ENCODE results near the gene MTARC2.
"Not testable (repeated sequence)": the region's sequence is repeated elsewhere in the genome, so short reads cannot be mapped to it uniquely, and the experiment has no call there.

MTARC2 gene

DNA sequence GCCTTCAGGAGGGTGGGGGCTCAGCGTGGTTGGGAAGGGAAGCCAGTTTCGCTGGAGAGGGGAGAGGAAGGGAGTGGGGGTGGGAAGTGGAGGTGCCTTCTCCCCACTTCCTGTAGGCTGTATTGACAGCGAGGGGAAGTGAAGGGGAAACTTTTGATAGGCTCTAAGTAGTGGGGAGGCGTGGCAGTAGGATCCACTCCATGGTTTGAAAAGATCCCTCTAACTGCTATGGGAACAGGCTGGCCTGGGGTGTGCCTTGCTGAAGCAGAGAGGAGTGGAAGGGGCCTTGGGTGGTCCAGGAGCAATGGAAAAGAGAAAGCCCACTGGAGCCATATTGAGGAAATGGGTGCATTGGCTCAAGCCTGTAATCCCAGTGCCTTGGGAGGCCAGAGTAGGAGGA, 37.8 kb upstream of the MTARC2 start:
- H3K36me3 ChIP-seq (ENCODE audit: control insufficient read depth in 1 of 2, insufficient read depth in 2 of 2, low read length in 2 of 2) = no peaks in the 10 kb centered on the region
- H4K8ac ChIP-seq (ENCODE audit: low read depth, low read length) = no peak overlapping the region
- no peak overlapping the region for H3K14ac ChIP-seq (ENCODE audit: low read length)
- H3K4ac ChIP-seq (ENCODE audit: low read depth, low read length) = no peak overlapping the region
- no peak overlapping the region for H4K91ac ChIP-seq (ENCODE audit: low read depth, low read length)
- no peak overlapping the region for H3K4me3 ChIP-seq (ENCODE audit: low read depth, low read length)
- no peak overlapping the region for H2AFZ ChIP-seq (ENCODE audit: insufficient read depth, low read length, poor library complexity)
- H4K12ac ChIP-seq (ENCODE audit: low read depth, low read length) = no peak overlapping the region
- H2AK5ac ChIP-seq (ENCODE audit: low read length) = no peak overlapping the region
- no peak overlapping the region for H3K23ac ChIP-seq (ENCODE audit: low read length)
- H3K4me2 ChIP-seq (ENCODE audit: low read length) = no peak overlapping the region
- no peak overlapping the region for H3K9ac ChIP-seq (ENCODE audit: low read length)
- H3K27ac ChIP-seq (ENCODE audit: low read depth, low read length) = no peak overlapping the region
- H3K9me3 ChIP-seq (ENCODE audit: insufficient read depth, low read depth, low read length) = peaks cover 2% of the 10 kb centered on the region
- no peaks in the 10 kb centered on the region for H3K4me1 ChIP-seq (ENCODE audit: control insufficient read depth in 1 of 2, insufficient read depth in 2 of 2, low read length in 2 of 2)
- H3K79me1 ChIP-seq (ENCODE audit: low read length) = no peaks in the 10 kb centered on the region
- H2BK5ac ChIP-seq (ENCODE audit: low read depth, low read length, poor library complexity) = no peak overlapping the region
- WGBS (ENCODE audit: extremely low coverage, insufficient coverage, insufficient read length) = no CpG with 5 or more reads among the region's 4 CpGs
- H3K79me2 ChIP-seq (ENCODE audit: control insufficient read depth, insufficient read depth, low read length, poor library complexity) = no peaks in the 10 kb centered on the region
- no peak overlapping the region for H2BK12ac ChIP-seq (ENCODE audit: low read length)
- no peak for DNase-seq
- no peak overlapping the region for H2BK120ac ChIP-seq (ENCODE audit: insufficient read depth, low read length, poor library complexity)
- no peak overlapping the region for H3K18ac ChIP-seq (ENCODE audit: low read length)
- no peaks in the 10 kb centered on the region for H3K27me3 ChIP-seq (ENCODE audit: insufficient read depth, low read length)

DNA sequence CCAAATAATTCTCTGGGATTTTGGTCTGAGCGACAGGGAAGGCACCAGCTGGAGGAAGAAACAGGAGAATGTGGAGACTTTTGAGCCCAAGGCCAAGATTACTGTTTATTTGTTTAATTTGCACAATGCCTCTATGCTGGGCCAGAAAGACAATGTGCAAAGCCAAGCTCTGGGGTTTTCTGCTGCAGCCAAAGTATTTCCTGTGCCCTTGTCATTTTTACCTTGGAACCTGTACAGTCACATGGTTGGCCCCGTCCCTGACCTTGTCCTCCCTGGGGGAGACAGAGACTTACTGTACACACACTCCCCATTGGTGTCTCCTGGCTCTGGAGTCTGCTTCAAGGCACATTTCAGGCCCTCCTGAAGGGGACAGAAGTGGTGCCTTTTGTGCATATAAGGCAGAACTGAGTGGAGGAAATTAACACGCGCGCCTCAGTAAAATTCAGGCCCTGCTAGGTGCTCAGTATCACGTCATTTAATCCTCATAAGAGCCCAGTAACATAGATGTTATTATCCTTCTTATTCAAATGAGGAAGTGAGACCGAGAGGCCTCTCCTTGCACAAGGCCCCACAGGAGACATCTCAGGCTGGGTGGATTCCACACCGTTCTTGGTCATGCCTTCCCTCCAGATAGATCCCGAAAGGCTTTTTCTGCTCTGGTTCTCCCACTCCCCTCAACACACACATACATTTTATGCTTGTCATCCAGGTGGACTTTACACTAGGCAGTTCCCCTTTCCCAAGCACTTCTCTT, 36.9 kb upstream of the MTARC2 start:
- Histone ChIP-seq H4K12ac (ENCODE audit: low read depth, low read length) (no peak overlapping the region), H3K79me2 (ENCODE audit: control insufficient read depth, insufficient read depth, low read length, poor library complexity) (no peaks in the 10 kb centered on the region), H3K4ac (ENCODE audit: low read depth, low read length) (no peak overlapping the region), H3K9ac (ENCODE audit: low read length) (no peak overlapping the region), H3K27me3 (ENCODE audit: insufficient read depth, low read length) (no peaks in the 10 kb centered on the region), H3K14ac (ENCODE audit: low read length) (no peak overlapping the region), H3K4me3 (ENCODE audit: low read depth, low read length) (no peak overlapping the region), H2AFZ (ENCODE audit: insufficient read depth, low read length, poor library complexity) (no peak overlapping the region), H3K4me1 (ENCODE audit: control insufficient read depth in 1 of 2, insufficient read depth in 2 of 2, low read length in 2 of 2) (no peaks in the 10 kb centered on the region), H4K91ac (ENCODE audit: low read depth, low read length) (no peak overlapping the region), H3K23ac (ENCODE audit: low read length) (no peak overlapping the region), H3K79me1 (ENCODE audit: low read length) (no peaks in the 10 kb centered on the region), H3K4me2 (ENCODE audit: low read length) (no peak overlapping the region), H3K18ac (ENCODE audit: low read length) (no peak overlapping the region), H3K27ac (ENCODE audit: low read depth, low read length) (no peak overlapping the region), H2AK5ac (ENCODE audit: low read length) (no peak overlapping the region), H3K9me3 (ENCODE audit: insufficient read depth, low read depth, low read length) (peaks cover 2% of the 10 kb centered on the region), H2BK12ac (ENCODE audit: low read length) (no peak overlapping the region), H4K8ac (ENCODE audit: low read depth, low read length) (no peak overlapping the region), H3K36me3 (ENCODE audit: control insufficient read depth in 1 of 2, insufficient read depth in 2 of 2, low read length in 2 of 2) (no peaks in the 10 kb centered on the region), H2BK120ac (ENCODE audit: insufficient read depth, low read length, poor library complexity) (no peak overlapping the region), H2BK5ac (ENCODE audit: low read depth, low read length, poor library complexity) (no peak overlapping the region)
- DNase-seq = no peak
- no CpG with 5 or more reads among the region's 9 CpGs for WGBS (ENCODE audit: extremely low coverage, insufficient coverage, insufficient read length)

DNA sequence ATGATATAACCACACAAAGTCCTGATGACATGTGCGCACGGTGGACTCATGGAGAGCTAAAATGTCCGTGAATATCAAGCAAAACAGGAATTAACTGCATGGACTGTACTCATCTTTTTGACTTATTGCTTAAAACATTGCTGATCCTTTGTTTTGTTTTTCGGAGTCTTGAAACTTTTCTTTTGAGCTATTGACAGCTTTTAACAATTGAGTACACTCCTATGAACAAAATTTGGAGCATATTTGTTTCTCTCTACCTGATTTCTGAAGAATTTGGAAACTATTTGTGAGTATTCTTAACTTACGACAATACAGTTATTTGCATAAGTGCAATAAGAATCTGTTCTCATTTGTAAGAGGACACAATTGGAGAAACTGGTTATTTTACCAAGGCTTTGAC, 32.1 kb upstream of the MTARC2 start:
- not testable (repeated sequence) for H2BK12ac ChIP-seq (ENCODE audit: low read length)

DNA sequence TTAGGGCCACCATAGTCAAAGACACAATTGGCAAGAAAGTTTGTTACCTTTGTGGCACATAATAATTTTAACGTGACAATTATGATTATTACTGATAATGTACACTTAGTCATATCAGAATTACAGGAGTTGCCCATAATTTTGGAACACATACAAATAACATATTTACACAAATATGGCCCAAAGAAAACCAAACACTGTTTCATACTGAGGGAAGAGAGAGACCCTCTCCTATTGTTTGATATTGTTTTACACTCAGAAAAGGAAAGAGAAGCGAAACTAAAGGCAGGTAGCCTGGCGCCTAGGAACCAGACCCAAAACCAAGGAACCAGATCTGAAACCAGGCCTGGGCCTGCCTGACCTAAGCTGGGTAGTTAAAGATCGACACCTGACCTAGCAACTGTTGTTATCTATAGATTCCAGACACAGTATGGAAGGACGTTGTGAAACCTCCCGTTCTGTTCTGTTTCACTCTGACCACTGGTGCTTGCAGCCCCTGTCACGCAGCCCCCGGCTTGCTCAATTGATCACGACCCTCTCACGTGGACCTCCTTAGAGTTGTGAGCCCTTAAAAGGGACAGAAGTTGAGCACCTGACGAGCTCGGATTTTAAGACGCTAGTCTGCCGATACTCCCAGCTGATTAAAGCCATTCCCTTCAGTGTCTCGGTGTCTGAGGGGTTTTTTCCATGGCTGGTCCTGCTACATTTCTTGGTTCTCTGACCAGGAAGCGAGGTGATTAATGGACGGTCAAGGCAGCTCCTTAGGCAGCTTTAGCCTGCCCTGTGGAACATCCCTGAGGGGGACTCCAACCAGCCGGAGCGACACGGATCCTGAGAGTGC, 30.1 kb upstream of the MTARC2 start:
- peaks cover 4% of the 10 kb centered on the region for H3K79me1 ChIP-seq (ENCODE audit: low read length)
- peak overlapping the region; percentile 67 for H4K8ac ChIP-seq (ENCODE audit: low read depth, low read length)
- H3K9me3 ChIP-seq (ENCODE audit: insufficient read depth, low read depth, low read length) = no peaks in the 10 kb centered on the region
- peak overlapping the region; percentile 79 for H2BK120ac ChIP-seq (ENCODE audit: insufficient read depth, low read length, poor library complexity)
- peak overlapping the region; percentile 64 for H4K91ac ChIP-seq (ENCODE audit: low read depth, low read length)
- peak overlapping the region; percentile 7 for H4K12ac ChIP-seq (ENCODE audit: low read depth, low read length)
- H3K23ac ChIP-seq (ENCODE audit: low read length) = no peak overlapping the region
- no peak overlapping the region for H2AK5ac ChIP-seq (ENCODE audit: low read length)
- H3K4me2 ChIP-seq (ENCODE audit: low read length) = peak overlapping the region; percentile 33
- no peaks in the 10 kb centered on the region for H3K36me3 ChIP-seq (ENCODE audit: control insufficient read depth in 1 of 2, insufficient read depth in 2 of 2, low read length in 2 of 2)
- no peak overlapping the region for H3K4ac ChIP-seq (ENCODE audit: low read depth, low read length)
- peaks cover 0 to 8% of the 10 kb centered on the region in 2 experiments for H3K4me1 ChIP-seq (ENCODE audit: control insufficient read depth in 1 of 2, insufficient read depth in 2 of 2, low read length in 2 of 2)
- H3K9ac ChIP-seq (ENCODE audit: low read length) = no peak overlapping the region
- peak overlapping the region; percentile 63 for H2BK12ac ChIP-seq (ENCODE audit: low read length)
- peaks cover 2% of the 10 kb centered on the region for H3K79me2 ChIP-seq (ENCODE audit: control insufficient read depth, insufficient read depth, low read length, poor library complexity)
- H2BK5ac ChIP-seq (ENCODE audit: low read depth, low read length, poor library complexity) = peak overlapping the region; percentile 80
- no peak overlapping the region for H3K4me3 ChIP-seq (ENCODE audit: low read depth, low read length)
- peak overlapping the region; percentile 74 for H3K14ac ChIP-seq (ENCODE audit: low read length)
- no CpG with 5 or more reads among the region's 20 CpGs for WGBS (ENCODE audit: extremely low coverage, insufficient coverage, insufficient read length)
- peak overlapping the region; percentile 73 for H3K27ac ChIP-seq (ENCODE audit: low read depth, low read length)
- peak overlapping the region; percentile 6 for H2AFZ ChIP-seq (ENCODE audit: insufficient read depth, low read length, poor library complexity)
- DNase-seq = no peak
- H3K27me3 ChIP-seq (ENCODE audit: insufficient read depth, low read length) = no peaks in the 10 kb centered on the region
- peak overlapping the region; percentile 81 for H3K18ac ChIP-seq (ENCODE audit: low read length)

More for the DNA sequence above, 32.1 kb upstream of the MTARC2 start:
- not testable (repeated sequence) for H3K9me3 ChIP-seq (ENCODE audit: insufficient read depth, low read depth, low read length); H3K18ac ChIP-seq (ENCODE audit: low read length); H2BK5ac ChIP-seq (ENCODE audit: low read depth, low read length, poor library complexity); H3K4me2 ChIP-seq (ENCODE audit: low read length); H3K4me1 ChIP-seq (ENCODE audit: control insufficient read depth in 1 of 2, insufficient read depth in 2 of 2, low read length in 2 of 2); H4K8ac ChIP-seq (ENCODE audit: low read depth, low read length); H3K36me3 ChIP-seq (ENCODE audit: control insufficient read depth in 1 of 2, insufficient read depth in 2 of 2, low read length in 2 of 2); DNase-seq; H3K14ac ChIP-seq (ENCODE audit: low read length); H3K9ac ChIP-seq (ENCODE audit: low read length); H4K12ac ChIP-seq (ENCODE audit: low read depth, low read length); H4K91ac ChIP-seq (ENCODE audit: low read depth, low read length); H3K4ac ChIP-seq (ENCODE audit: low read depth, low read length); H3K23ac ChIP-seq (ENCODE audit: low read length); H2AK5ac ChIP-seq (ENCODE audit: low read length); H3K27me3 ChIP-seq (ENCODE audit: insufficient read depth, low read length); H3K79me1 ChIP-seq (ENCODE audit: low read length); H3K27ac ChIP-seq (ENCODE audit: low read depth, low read length); H2AFZ ChIP-seq (ENCODE audit: insufficient read depth, low read length, poor library complexity); H3K79me2 ChIP-seq (ENCODE audit: control insufficient read depth, insufficient read depth, low read length, poor library complexity); H3K4me3 ChIP-seq (ENCODE audit: low read depth, low read length); H2BK120ac ChIP-seq (ENCODE audit: insufficient read depth, low read length, poor library complexity)
- WGBS (ENCODE audit: extremely low coverage, insufficient coverage, insufficient read length) = no CpG with 5 or more reads among the region's 5 CpGs

Measured in trophoblast cell (in vitro differentiated cells and primary cell).